AG10803 (cell line): ENCODE results near the gene VWF.

Source experiments
- DNase-seq: peaks from one replicate; pipeline ENCODE4 v3.0.0; 2010; ENCODE audit warnings: low read depth
- H3K4me3 ChIP-seq: 2 replicates; pipeline ENCODE4 v1.5.1; 2011; ENCODE audit warnings: mild to moderate bottlenecking, low read length, control low read depth
- TF ChIP-seq, protein P1 (sequence below): conservative IDR thresholded peaks from 2 replicates; pipeline ENCODE4 v1.5.1; 2011; ENCODE audit warnings: mild to moderate bottlenecking, low read length, control low read depth, inconsistent platforms

VWF gene

DNA sequence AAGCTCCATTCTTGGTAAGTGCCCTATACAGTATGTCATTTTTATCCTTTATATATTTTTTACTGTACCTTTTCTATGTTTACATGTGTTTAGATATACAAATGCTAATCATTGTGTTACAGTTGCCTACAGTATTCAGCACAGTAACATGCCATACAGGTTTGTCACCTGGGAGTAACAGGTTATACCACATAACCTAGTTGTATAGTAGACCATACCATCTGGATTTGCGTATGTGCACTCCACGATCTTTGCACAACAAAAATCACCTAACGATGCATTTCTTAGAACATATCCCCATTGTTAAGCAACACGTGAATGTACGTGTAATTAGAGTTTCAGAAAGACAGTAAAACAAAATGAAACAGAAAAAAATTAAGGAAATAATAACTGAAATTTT is 167.5 kb downstream of the VWF start:
- H3K4me3 ChIP-seq: no peak overlapping the region
- no peak for DNase-seq
- TF ChIP-seq, protein P1, sequence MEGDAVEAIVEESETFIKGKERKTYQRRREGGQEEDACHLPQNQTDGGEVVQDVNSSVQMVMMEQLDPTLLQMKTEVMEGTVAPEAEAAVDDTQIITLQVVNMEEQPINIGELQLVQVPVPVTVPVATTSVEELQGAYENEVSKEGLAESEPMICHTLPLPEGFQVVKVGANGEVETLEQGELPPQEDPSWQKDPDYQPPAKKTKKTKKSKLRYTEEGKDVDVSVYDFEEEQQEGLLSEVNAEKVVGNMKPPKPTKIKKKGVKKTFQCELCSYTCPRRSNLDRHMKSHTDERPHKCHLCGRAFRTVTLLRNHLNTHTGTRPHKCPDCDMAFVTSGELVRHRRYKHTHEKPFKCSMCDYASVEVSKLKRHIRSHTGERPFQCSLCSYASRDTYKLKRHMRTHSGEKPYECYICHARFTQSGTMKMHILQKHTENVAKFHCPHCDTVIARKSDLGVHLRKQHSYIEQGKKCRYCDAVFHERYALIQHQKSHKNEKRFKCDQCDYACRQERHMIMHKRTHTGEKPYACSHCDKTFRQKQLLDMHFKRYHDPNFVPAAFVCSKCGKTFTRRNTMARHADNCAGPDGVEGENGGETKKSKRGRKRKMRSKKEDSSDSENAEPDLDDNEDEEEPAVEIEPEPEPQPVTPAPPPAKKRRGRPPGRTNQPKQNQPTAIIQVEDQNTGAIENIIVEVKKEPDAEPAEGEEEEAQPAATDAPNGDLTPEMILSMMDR: no peak

DNA sequence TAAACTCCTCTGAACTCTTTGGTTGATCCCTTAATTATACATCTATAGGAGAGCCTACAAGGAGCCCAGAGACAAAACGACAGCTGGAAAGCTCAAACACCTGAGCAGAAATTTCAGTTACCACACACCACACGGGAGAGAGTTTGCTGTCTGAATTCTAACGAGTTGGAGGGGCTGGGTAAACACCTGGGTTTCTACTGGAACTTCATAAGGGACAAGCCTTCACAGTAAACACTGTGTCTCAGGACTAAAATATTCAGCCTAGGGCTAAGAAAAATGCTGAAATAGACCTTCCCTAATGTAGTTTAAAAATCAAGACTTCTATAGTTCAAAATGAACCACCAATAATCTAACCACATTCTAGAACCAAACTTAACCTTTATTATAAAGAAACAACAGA is 169.8 kb downstream of the VWF start:
- H3K4me3 ChIP-seq: no peak overlapping the region
- no peak for DNase-seq
- TF ChIP-seq, protein P1: no peak

DNA sequence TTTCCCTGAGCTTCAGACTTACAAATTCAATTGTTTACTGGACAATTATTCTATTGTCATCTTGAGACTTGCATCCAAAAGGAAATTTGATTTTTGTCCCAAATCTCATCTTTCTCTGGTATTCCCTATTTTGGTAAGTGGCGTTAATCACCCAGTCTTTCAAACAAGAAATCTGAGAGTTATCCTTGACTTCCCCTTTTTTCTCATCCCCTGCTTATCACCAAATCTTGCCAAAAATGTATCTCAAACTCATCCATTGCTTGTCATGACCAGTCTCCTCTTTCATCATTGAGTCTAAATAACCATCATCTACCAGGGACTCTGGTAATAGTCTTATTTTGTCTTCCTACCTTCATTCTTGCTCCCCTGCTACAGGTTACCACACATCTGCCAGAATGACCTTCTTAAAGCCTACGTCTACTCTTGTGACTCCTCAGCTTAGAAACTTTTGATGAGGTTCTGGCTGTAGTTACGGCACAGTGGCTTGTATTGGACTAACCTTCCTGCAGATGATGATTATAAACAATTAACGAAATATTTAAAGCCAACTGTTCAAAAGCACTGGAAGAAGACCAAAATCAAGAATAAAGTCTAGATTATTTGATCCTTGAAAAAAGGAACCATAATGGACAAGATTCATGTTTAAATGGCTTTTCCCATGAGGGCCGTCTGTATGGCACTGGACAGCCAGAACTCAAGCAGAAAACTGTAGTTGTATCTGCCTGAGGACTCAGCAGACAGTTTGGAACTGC is 170.5 kb downstream of the VWF start:
- TF ChIP-seq, protein P1: no peak
- DNase-seq: no peak
- H3K4me3 ChIP-seq: no peak overlapping the region

DNA sequence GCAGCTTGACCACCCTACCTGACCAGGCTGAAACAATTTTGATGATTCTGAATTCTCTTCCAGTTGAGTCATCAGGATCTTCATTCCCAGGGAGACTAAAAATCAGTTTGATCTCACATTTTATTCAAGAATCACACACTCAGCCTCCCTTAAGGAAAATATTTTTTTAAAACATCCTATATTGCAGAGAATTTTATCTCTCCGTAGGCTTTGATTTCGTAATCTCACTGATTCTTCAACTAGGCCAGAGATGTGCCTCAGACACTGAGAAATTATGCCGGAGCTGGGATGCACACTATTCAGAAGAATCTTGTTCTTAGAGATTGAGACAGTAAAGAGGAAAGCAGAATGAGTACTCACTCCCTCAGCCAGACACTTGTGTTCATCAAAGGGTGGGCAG is 172.4 kb downstream of the VWF start:
- H3K4me3 ChIP-seq: no peak overlapping the region
- TF ChIP-seq, protein P1: no peak
- no peak for DNase-seq

DNA sequence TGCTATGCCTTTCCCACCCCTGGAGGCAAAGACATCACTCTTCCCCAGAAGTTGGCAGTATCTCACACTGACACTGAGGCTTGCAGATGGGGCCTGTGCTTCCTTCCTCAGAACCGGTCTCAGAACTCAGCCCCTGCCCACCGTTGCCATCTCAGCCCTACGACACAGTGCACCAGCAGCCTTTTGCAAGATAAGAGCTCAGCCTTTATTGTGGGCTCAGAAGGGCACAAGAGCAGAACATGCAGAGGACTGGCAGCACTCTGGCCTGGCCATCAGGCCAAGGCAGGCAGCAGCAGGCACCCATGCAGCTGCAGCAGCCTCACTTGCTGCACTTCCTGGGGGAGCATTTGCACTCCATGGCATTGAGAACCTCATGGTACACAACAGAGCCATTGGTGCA is 175.8 kb downstream of the VWF start:
- TF ChIP-seq, protein P1: no peak
- no peak overlapping the region for H3K4me3 ChIP-seq
- no peak for DNase-seq

DNA sequence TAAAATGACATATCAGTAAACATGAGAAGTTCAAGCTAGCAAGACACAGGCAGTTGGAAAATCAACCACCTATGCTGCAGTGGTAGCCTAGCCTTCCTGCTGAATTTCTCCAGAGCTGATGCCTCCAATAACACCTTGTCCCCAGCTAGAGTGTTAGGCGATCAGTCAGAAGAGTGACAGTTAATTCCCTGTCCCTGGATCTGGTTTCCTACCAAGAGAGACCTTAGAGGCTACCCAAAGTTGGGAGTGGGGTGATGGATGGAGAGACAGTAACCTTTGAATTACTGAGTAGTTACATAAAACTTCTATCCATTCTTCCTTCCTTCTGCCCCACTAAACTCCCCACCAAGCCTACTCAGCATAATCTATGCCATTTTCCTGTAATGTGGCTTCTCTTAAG is 177.5 kb downstream of the VWF start:
- H3K4me3 ChIP-seq: no peak overlapping the region
- DNase-seq: no peak
- TF ChIP-seq, protein P1: no peak

DNA sequence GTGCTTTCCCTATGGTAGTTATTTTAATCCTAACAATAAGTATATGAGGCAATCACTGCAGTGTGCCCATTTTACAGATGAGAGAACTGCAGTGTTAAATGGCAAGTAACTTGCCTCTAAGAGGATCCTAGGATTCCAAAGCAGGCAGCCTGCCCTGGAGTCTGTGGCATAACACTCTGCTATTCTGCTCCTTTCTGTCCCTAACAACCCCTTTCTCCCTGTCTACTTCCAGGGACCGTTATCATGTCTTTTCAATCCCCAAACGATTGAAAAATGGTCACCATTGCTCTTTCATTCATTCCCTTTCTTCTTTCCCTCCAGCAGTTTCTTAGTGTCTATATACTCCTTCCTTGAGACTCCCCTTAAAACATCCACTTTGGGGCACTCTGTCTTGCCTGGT is 178.1 kb downstream of the VWF start:
- TF ChIP-seq, protein P1: no peak
- DNase-seq: no peak
- H3K4me3 ChIP-seq: no peak overlapping the region
